ENCODE data around the gene GALNTL6.

The GALNTL6 gene

GRCh38 chr4:172127168-172127567, 314.0 kb downstream of the GALNTL6 start:
- DNase-seq, result no peak

- DNase-seq, result no peak
Observed at GRCh38 chr4:172129593-172129992, 316.4 kb downstream of the GALNTL6 start.

DNA sequence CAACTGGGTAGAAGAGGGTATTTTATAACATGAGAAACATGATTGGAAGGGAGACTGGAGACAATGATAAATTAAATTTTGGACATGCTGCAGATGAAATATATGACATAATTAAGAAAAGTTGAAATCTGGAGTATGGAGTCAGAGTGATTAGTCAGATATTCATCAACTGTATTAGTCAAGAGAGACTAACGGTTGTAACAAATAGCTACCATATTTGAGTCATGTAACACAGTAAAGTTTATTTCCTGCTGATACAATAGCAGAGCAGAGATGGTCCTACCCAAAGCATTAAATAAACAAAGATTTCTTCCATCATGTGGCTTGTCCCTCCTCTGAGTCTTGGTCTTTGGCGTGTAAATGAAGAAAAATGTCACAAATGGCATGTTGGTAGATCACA, 321.3 kb downstream of the GALNTL6 start:
- DNase-seq, result no peak

GRCh38 chr4:172141025-172141424, 327.8 kb downstream of the GALNTL6 start:
- DNase-seq, result peak; percentile 48

DNA sequence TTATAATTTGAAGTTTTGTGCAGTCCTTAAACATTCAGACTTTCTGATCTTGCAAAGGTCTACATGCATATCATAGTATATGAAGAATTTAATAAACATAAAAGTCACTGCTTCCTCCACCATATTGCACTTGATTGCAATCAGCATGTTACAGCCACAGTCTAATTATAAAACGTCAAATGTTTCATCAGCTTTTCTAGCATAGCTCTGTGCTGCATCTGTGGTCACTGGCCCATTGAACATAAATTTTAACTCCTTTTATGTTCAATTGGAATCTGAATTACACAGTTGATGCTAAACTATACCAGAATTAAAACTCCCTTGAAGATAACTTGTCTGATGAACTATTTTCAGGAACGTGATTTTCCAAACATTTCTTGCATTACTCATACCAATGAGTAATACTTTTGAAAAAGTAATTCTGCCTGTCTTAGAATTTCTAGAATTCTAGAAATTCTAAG, 329.1 kb downstream of the GALNTL6 start:
- DNase-seq, result no peak

DNA sequence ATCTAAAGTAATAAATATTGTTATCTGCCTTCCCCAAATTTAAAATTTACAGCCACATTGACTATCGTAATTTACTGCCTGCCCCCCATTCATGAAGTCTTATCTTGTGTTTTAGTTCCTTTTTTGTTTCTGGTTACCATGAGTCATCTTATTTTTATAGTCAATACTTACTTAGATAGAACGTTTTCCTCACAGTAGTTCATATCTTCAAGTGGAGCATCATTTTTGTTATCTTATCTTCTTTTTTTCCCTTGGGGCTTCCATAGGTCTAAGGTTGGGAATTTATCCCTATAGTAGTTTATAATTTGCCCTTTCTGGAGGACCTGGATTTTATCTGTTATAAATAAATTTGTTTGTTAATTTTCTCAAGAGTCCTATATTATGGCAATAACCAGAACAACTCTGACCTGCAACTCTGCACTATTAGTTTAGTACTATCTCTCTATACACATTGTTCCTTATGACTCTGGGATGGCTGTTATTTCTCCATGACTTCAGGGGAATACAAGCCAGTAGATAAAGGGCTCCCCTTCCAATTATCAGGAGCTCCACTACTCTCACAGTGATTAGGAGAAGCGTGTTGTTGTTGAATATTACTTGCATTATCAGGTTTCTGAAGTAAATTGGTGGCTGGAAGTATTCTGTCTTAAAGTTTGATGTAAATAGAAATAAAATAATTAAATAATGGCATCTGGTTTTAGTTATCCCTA, 330.6 kb downstream of the GALNTL6 start:
- no peak for DNase-seq

DNA sequence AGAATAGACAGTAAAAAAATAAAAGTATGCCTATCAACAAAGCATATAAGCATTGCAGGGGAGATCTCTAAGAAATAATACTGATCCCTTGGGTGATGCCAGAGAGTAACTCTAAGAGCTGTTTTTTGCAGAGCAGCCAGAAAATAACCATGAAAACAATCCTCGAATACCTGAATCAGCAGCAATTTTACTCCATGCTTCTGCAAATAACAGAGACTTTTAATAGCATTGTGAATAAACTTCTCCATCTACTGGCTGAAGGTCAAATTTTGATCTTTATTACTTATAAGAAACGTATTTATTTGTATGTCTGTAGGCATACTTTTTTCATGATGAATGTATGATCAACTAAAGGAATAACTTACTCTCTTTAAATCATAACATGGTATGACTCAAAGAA, 334.5 kb downstream of the GALNTL6 start:
- DNase-seq, result no peak

DNA sequence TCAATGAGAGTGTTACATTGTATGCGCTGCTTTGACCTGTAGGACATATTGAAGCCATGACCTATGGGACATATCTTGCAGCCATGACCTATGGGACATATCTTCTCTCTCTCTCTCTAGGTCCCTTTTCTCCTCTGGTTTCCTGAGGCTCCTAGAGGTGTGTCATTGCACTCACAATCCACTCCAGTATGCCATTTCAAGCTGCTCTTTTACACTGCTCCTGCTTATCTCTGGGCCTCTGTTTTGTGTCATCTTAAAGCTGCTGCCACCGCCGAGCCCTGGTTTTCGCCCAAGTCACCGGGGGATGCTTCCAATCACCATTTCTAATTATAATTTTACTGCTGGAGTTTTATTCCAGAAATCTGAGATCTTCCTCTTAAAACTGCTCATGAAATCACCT, 336.1 kb downstream of the GALNTL6 start:
- no peak for DNase-seq

GRCh38 chr4:172152284-172152683, 339.1 kb downstream of the GALNTL6 start:
- DNase-seq, result no peak

GRCh38 chr4:172153719-172154118, 340.5 kb downstream of the GALNTL6 start:
- DNase-seq, result no peak

GRCh38 chr4:172155838-172156345, 342.7 kb downstream of the GALNTL6 start:
- DNase-seq, result no peak

DNA sequence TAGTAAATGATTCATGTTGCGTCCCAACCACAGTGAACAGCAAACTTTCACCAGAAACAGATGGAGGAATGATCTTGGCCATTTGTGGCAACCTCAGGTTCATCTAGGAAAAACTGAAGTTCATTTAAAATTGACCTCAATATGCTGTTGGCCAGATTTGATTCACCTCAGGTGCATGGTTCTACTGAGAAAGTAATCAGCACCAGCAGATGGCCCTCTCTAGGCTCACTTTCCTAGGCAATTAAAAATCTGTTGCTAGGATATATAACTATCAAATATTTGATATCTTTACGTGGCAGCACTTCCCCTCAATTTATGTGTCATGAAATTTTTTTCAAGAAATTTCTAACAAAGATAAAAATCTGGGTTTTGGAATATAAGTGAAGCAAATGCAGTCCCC, 344.7 kb downstream of the GALNTL6 start:
- no peak for DNase-seq

GRCh38 chr4:172163215-172163614, 350.0 kb downstream of the GALNTL6 start:
- no peak for DNase-seq

DNA sequence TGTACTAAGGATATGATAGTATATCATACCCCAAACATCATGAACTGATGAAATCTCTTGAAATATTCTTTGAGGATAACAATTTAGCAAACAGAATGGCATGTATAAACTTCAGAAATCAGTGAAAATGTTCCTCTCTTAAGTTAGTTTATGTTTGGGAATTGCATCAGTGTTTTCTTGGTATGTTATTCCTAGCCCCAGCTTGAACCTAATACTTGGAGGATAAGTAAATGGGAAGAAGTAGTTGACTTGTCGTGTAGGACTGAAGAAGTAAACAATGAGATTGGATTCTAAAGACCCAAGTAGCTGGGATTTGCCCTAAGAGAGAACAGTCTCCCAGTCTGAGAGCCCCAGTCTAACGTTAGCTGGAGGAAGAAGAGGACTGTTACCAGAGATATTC, 355.7 kb downstream of the GALNTL6 start:
- no peak for DNase-seq

DNA sequence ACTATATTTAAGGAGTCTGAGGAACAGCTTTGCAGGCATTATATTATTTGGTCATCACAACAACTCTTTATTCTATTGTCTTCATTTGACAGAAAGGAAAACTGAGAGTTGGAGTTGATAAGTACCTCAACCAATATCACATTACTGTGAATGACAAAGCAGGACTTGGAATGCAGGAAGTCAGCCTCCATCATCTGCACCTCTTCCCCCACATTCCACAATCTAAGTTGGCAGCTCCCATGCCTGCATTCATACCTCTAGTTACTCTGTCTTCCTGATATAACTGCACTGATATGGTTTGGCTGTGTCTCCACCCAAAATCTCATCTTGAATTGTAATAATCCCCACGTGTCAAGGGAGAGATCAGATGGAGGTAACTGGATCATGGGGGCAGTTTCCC, 356.7 kb downstream of the GALNTL6 start:
- no peak for DNase-seq

- no peak for DNase-seq
Observed at GRCh38 chr4:172173206-172173605, 360.0 kb downstream of the GALNTL6 start.

GRCh38 chr4:172177382-172177781, 364.2 kb downstream of the GALNTL6 start:
- DNase-seq, result no peak

GRCh38 chr4:172188248-172188988, 375.2 kb downstream of the GALNTL6 start:
- no peak for DNase-seq

DNA sequence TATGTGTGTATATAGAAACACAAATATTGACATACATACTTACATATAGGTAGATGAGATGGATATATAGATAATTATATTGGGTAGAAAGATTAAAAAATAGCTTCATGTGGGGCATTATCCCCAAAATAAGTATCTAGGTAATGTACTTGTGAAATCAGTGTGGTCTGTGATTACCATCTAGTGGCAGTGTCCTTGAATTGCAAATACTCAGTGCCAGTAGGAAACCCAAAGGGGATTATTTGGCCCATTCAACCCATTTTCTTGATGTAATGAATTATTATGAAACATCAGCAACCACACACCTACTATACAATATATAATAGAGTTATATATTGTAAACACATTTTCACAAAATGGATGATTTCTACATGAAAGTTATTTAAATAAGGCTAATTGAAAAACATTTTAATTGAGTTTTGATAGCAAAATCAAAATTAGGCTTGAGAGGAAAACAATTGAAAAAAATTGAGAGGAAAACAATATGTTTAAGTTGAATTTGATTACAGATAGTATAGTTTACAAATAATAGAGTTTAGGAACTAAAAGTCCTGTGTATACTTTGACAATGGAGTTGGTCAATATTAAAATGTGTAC, 389.4 kb downstream of the GALNTL6 start:
- DNase-seq, result peak; percentile 34

DNA sequence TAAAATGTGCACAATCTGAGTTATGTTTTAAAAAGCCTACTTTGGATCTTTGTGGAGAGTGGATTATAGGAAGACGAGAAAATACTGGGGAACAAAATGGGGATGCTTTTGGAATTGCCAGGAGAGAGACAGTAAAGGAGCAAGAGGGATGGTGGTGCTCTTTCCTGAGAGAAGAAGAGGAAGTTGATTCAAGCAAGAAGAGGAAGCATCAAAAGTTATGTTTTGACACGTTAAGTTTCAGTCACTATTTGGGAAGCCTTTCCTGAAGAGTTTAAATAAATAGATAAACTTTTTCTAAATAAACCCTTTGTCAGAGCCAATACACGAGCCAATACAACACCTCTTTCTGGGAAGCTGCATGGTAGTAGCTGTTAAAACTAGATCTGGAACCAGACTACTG, 394.1 kb downstream of the GALNTL6 start:
- no peak for DNase-seq

GRCh38 chr4:172207886-172208285, 394.7 kb downstream of the GALNTL6 start:
- DNase-seq, result no peak

- DNase-seq, result no peak
Observed at GRCh38 chr4:172220679-172221078, 407.5 kb downstream of the GALNTL6 start.

DNA sequence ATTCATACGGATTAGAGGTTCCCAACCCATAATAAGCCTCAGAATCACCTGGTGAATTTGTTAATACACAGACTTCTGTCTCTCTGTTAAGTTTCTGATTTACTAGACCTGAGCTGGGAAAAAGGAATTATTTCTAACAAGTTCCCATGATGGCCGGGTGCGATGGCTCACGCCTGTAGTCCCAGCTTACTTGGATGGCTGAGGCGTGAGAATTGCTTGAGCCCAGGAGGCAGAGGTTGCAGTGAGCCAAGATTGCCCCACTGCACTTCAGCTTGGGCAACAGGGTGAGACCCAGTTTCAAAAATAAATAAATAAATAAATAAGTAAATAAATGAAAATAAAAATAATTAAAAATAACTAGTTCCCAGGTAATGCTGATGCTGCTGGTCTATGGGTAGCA, 412.3 kb downstream of the GALNTL6 start:
- no peak for DNase-seq

- no peak for DNase-seq
Observed at GRCh38 chr4:172232966-172233365, 419.8 kb downstream of the GALNTL6 start.
